Measurements from ENCODE around the gene SLC39A11. TPM values are rescaled to one million over a fixed set of nuclear protein-coding genes. Genes with fewer than 3 reads are reported as not detected.

SLC39A11 gene
- total RNA-seq, 1 donor from 2014 or later = 23.2 TPM

DNA sequence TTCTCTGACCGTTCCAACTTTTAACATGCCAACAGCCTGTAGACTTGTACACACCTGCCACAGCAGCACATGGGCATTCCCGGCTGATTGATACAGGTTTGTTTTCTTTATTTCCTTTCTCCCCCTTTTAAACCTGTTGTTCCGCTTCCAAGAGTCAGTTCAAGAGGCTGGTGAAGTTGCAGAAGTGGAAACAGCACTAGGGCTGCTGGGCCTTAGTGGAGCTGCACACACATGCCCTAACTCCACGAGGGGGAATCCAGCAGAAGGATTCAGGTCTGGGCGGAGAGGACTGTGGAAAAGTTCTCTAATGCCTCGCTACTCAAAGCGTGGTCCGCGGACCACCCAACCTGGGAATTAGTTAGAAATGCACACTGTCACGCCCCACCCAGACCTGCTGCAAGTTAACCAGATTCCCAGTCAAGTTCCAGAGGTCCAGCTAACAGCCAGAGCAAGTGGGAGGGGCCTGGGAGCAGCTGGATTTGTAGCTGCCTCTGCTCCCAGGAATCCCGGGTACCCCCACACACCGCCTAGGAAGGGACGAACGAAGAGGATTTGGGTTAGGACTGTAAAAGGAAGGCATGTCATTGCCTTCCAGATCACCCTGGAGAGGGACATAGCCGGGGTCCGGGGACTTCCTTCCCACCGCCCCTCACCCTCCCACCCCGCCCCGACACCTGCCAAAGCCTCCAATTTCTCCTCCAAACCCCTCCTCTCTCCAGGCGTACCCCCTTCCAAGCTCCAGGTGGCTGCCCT lies 542 bp downstream of the SLC39A11 start:
- DNase-seq (ENCODE audit: extremely low spot score, unreplicated experiment) = no peak
- Mint-ChIP-seq H3K4me1 (ENCODE audit: unreplicated experiment) (peaks cover 15% of the 10 kb centered on the region), H3K27ac (peak overlapping the region; percentile 73), H3K36me3 (peaks cover 7% of the 10 kb centered on the region), H3K4me3 (peak overlapping the region; percentile 98), H3K27me3 (peaks cover 4% of the 10 kb centered on the region), H3K9me3 (no peaks in the 10 kb centered on the region)
- TF ChIP-seq, protein P1, sequence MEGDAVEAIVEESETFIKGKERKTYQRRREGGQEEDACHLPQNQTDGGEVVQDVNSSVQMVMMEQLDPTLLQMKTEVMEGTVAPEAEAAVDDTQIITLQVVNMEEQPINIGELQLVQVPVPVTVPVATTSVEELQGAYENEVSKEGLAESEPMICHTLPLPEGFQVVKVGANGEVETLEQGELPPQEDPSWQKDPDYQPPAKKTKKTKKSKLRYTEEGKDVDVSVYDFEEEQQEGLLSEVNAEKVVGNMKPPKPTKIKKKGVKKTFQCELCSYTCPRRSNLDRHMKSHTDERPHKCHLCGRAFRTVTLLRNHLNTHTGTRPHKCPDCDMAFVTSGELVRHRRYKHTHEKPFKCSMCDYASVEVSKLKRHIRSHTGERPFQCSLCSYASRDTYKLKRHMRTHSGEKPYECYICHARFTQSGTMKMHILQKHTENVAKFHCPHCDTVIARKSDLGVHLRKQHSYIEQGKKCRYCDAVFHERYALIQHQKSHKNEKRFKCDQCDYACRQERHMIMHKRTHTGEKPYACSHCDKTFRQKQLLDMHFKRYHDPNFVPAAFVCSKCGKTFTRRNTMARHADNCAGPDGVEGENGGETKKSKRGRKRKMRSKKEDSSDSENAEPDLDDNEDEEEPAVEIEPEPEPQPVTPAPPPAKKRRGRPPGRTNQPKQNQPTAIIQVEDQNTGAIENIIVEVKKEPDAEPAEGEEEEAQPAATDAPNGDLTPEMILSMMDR (conservative IDR thresholded peaks at IDR 0.05) = no peak

DNA sequence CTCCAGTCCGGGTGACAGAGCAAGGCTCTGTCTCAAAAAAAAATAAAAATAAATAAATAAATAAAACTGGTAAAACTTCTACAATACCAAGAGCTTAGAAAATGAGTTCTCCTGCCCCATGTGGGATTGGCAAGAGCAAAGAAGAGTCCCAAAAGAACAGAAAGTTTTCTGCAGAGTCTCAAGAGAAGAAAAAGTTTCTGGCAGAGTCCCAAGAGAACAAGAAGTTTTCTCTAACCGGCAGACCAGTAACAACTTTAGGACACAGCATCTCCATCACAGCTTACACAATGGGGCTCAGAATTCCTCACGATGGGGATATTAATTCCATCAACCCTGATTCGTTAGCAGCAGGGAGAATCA lies 1.1 kb downstream of the SLC39A11 start:
- H3K27me3 Mint-ChIP-seq = peaks cover 4% of the 10 kb centered on the region
- TF ChIP-seq, protein P1 (conservative IDR thresholded peaks at IDR 0.05) = no peak
- peaks cover 7% of the 10 kb centered on the region for H3K36me3 Mint-ChIP-seq
- H3K9me3 Mint-ChIP-seq = no peaks in the 10 kb centered on the region
- no peak for DNase-seq (ENCODE audit: extremely low spot score, unreplicated experiment)
- H3K27ac Mint-ChIP-seq = no peak overlapping the region
- H3K4me1 Mint-ChIP-seq (ENCODE audit: unreplicated experiment) = peaks cover 15% of the 10 kb centered on the region
- H3K4me3 Mint-ChIP-seq = peak overlapping the region; percentile 98

DNA sequence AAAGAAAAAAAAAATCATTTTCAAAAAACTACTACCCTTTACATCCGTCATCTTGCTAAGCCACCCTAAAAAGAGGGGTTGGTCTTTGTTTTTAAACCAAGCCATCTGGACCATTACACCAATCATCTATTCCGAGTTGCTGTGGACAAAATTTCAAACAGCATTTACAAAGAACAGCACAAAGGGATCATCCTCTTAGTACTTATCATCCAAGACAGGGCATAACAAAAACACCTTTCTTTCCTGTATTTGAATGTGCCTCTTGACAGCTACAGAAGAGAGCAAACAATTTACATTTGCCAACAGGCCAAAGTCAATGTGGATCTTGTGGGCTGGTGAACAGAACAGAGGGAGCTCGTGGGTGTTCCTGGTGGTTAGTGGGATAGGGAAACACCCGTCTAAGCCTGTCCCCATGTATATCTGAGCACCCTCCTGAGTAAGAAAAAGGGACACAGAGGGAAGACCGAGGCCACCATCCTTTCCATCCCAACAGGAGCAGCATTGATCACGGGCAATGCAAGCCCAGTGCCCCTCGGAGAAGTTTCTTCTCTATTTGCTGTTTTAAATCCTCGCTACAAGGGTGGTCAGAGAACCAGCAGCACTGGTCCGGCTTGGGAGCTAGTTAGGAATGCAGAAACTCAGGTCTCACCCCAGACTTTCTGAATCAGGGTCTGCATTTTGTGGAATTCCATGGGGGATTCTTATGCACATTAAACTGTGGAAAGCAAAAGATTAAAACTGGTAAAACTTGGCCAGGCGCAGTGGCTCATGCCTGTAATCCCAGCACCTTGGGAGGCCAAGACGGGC lies 1.9 kb downstream of the SLC39A11 start:
- peak overlapping the region; percentile 54 for H3K4me3 Mint-ChIP-seq
- TF ChIP-seq, protein P1 (conservative IDR thresholded peaks at IDR 0.05) = no peak
- H3K27me3 Mint-ChIP-seq = peaks cover 2% of the 10 kb centered on the region
- H3K9me3 Mint-ChIP-seq = no peaks in the 10 kb centered on the region
- DNase-seq (ENCODE audit: extremely low spot score, unreplicated experiment) = no peak
- H3K27ac Mint-ChIP-seq = no peak overlapping the region
- peaks cover 15% of the 10 kb centered on the region for H3K4me1 Mint-ChIP-seq (ENCODE audit: unreplicated experiment)
- peaks cover 13% of the 10 kb centered on the region for H3K36me3 Mint-ChIP-seq

DNA sequence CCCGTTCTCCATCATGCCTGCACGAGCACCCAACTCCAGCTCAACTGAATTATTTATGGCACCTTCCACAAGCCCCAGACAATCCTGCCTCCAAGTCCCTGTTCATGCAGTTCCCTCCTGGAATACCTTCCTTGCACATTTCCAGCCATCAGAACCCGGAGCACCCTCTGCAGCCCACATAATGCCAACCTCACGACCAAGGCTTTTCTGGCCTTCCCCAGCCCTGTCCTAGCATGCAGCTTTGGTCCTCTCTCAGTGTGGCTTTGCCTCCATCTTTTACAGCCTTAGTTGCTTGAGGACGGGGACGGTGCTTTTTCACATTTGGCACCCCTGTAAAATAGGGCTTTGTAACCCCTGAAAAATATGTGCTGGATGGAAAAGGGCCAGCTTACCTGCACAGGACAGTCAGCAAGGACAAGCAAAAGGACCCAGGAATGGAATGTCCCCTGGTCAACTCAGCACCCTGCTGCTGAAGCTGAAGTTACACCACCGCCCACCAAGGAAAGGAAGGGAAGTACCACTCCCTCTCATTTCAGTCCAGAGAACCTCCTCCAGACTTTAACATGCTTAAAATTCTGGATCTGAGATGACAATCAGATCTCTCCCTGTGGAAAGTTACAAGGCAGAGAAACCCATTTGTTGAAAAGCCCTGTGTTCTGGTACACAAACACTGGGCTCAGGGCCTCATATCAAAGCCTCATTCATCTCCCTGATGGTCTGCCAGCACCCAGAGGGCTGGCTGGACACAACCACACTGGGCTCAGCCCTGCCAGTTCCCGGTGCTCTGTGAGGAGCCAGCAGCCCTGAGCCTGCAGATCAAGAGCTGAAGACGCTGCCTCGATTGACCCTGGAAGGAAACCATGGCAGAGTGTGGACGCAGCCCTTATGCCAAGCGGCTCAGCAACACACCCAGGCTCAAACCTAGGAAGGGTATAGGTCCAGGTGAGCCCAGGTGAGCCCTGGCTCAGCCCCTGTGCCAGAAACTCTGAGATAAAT lies 2.9 kb downstream of the SLC39A11 start:
- H3K27ac Mint-ChIP-seq = no peak overlapping the region
- H3K27me3 Mint-ChIP-seq = no peaks in the 10 kb centered on the region
- TF ChIP-seq, protein P1 (conservative IDR thresholded peaks at IDR 0.05) = no peak
- peaks cover 15% of the 10 kb centered on the region for H3K4me1 Mint-ChIP-seq (ENCODE audit: unreplicated experiment)
- H3K9me3 Mint-ChIP-seq = no peaks in the 10 kb centered on the region
- peaks cover 17% of the 10 kb centered on the region for H3K36me3 Mint-ChIP-seq
- H3K4me3 Mint-ChIP-seq = peak overlapping the region; percentile 54
- DNase-seq (ENCODE audit: extremely low spot score, unreplicated experiment) = no peak

- no peak for DNase-seq (ENCODE audit: extremely low spot score, unreplicated experiment)
- H3K4me3 Mint-ChIP-seq = no peak overlapping the region
- H3K9me3 Mint-ChIP-seq = peaks cover 2% of the 10 kb centered on the region
- no peaks in the 10 kb centered on the region for H3K27me3 Mint-ChIP-seq
- H3K27ac Mint-ChIP-seq = no peak overlapping the region
- peaks cover 23% of the 10 kb centered on the region for H3K36me3 Mint-ChIP-seq
- H3K4me1 Mint-ChIP-seq (ENCODE audit: unreplicated experiment) = peaks cover 15% of the 10 kb centered on the region
- TF ChIP-seq, protein P1 (conservative IDR thresholded peaks at IDR 0.05) = no peak
Observed at GRCh38 chr17:73088561-73088960, 3.9 kb downstream of the SLC39A11 start.

Measured in type B pancreatic cell (in vitro differentiated cells).